ENCODE results near the gene DDX19B.

GRCh38 chr16:70295634-70296033 lies 3.4 kb upstream of the DDX19B start:
- TF ChIP-seq CTCF (IDR thresholded peaks at IDR 0.05) = no peak
- no peak for TF ChIP-seq POLR2A (IDR thresholded peaks at IDR 0.05)

Data from heart left ventricle (tissue), 13 donors.